22Rv1 (cell line): ENCODE results near the gene PTCD1.
A peak's percentile ranks its signal among the peaks of the same experiment; 100 is the strongest.

ENCODE experiments used
- H3K27ac ChIP-seq: fragments of 450-650 bp; 2 replicates; pipeline ENCODE4 v1.5.1; 2017
- ZFX ChIP-seq: fragments of 450-650 bp; IDR thresholded peaks from 2 replicates; pipeline ENCODE4 v1.6.1; 2017; ENCODE audit warnings: antibody characterized with exemption, borderline replicate concordance
- TF ChIP-seq, protein P1 (sequence below): fragments of 450-650 bp; IDR thresholded peaks from 2 replicates; pipeline ENCODE4 v1.5.1; 2017; ENCODE audit warnings: mild to moderate bottlenecking

PTCD1 gene

DNA sequence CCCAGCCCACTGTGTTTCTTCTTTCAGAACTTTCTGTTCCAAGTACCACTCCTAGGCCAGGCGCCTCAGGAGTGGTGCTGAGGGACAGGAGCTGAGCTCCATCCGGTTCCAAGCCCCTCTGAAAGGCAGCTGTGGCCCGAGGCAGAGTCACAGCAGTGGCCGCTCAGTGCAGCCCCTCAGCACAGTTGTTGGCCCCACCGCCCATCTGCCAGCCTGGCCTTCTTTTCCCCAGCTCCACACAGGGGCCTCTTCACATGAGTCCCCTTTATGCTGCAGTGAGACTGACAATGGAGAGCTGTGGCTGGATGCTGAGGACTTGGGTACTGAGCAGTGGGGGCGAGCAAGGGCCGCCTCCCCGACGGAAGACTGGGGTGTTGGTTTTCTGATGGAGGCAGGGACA lies 20.3 kb downstream of the PTCD1 start:
- H3K27ac ChIP-seq, result peak overlapping the region; percentile 53
- TF ChIP-seq, protein P1, sequence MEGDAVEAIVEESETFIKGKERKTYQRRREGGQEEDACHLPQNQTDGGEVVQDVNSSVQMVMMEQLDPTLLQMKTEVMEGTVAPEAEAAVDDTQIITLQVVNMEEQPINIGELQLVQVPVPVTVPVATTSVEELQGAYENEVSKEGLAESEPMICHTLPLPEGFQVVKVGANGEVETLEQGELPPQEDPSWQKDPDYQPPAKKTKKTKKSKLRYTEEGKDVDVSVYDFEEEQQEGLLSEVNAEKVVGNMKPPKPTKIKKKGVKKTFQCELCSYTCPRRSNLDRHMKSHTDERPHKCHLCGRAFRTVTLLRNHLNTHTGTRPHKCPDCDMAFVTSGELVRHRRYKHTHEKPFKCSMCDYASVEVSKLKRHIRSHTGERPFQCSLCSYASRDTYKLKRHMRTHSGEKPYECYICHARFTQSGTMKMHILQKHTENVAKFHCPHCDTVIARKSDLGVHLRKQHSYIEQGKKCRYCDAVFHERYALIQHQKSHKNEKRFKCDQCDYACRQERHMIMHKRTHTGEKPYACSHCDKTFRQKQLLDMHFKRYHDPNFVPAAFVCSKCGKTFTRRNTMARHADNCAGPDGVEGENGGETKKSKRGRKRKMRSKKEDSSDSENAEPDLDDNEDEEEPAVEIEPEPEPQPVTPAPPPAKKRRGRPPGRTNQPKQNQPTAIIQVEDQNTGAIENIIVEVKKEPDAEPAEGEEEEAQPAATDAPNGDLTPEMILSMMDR, result no peak
- no peak for TF ChIP-seq ZFX

DNA sequence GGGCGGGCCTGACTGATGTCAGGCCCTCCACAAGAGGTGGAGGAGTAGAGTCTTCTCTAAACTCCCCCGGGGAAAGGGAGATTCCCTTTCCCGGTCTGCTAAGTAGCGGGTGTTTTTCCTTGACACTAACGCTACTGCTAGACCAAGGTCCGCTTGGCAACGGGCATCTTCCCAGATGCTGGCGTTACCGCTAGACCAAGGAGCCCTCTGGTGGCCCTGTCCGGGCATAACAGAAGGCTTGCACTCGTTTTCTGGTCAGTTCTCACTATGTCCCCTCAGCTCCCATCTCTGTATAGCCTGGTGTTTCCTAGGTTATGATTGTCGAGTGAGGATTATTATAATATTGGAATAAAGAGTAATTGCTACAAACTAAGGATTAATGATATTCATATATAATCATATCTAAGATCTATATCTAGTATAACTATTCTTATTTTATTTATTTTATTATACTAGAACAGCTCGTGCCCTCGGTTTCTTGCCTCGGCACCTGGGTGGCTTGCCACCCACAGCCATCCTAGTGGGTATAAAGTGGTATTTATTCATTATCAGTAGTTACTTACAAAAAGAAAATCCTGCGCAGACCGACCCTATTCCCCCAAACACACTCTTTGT lies 23.0 kb downstream of the PTCD1 start:
- TF ChIP-seq, protein P1, result peak; percentile 92
- peak overlapping the region; percentile 53 for H3K27ac ChIP-seq

DNA sequence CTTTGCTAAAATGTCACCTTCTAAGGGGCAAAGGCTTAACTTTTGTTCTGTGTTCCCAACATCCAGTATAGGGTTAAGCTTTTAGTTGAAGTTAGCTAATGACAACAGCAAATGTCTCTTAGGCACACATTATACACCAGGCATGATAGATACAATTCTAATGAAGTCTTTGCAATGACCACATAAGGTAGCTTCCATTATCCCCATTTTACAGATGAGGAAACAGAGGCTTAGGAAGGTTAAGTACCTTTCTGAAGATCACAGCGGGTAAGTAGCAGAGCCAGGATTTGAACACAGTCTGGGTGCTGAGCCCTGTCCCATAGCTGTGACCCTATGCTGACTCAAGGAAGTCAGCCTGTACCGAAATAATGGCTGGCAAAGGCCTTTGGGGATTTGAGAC lies 28.0 kb downstream of the PTCD1 start:
- peak overlapping the region; percentile 96; the same call in 1 of the 2 replicates for H3K27ac ChIP-seq
- TF ChIP-seq ZFX, result no peak
- TF ChIP-seq, protein P1, result no peak

DNA sequence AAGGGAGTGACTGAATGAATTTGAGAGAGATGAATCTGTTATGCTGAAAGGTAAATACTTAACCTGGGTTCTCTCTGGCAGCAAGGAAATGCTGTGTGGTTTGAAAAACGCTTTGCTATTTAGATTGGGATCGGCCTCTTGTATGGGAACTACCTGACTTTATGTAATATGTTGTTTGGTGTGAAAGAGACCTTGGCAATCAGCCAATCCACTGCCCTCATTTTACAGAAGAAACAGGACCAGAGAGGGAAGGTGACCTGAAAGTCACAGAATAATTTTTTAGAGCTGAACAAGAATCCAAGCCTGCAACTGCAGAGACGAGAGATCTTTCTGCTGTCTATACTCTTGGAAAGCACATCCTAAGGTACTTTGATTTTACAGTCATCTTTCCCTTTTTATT lies 28.8 kb downstream of the PTCD1 start:
- TF ChIP-seq, protein P1, result no peak
- TF ChIP-seq ZFX, result no peak
- peak overlapping the region; percentile 96 for H3K27ac ChIP-seq

DNA sequence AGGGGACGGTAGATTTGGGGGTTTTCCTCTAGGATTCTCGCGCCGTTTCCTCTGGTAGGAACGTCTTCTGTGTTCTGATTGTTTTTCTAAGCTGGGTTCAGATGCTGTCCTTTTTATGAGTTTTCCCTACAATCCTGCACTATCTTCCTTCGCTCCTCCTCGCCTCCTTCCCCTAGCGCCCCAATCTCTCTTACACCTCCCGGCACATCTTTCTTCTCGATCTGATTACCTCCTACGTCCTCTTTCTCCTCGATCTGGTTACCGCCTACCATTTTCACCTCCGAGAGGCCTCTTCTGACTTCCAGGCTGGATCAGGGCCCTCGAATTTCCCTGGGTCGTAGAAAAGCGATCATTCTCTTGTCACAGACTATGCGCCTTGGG lies 29.4 kb downstream of the PTCD1 start:
- peak overlapping the region; percentile 96 for H3K27ac ChIP-seq
- TF ChIP-seq ZFX, result no peak
- TF ChIP-seq, protein P1, result no peak

DNA sequence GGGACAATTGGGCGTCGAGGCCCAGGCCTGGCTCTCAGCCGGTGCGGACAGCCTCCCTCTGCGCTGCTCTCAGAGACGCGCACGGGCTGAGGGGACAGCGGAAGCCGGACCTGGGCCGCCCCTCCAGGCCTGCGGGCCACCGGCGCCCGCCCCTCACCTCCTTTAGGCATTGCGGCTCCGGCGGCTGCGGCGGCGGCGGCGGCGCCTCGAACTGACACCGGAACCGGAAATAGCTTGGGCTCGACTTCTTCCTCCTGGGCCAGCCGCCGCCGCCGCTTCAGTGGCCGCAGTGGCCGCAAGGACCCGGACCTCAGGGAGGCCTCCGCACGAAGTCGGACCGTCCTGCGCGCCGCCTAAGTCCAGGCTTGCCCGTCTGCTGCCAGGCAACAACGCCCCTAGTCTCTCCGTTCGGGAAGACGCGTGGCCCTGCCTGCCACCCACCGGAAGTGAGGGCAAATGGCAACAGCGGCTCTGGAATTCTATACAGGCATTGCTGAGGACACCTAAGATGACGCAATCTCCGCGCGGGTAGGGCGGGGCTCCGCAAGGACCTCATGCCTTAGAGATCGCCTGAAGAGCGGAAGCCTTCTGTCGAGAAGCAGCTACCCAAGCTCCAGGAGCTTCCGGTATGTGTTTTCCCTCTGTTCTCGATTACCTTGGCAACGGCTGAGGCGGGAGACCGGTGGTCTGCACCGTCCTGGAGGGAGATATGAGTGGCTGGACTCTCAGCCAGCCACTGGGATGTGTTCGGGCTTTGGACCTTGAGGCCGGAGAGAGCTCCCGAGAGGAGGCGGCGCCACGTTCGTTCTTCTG lies 30.0 kb downstream of the PTCD1 start, which contains the start of the genes BUD31 and PDAP1:
Gene BUD31 (plus strand): TSS at position 591 of the 813 bp plus-strand sequence. CDS start 2,124 bp downstream, outside the sequence.
Gene PDAP1 (minus strand): TSS at position 219 of the 813 bp plus-strand sequence. CDS start 49 bp downstream, at position 170.
- peak within 1 kb of the TSS; percentile 96 for H3K27ac ChIP-seq
- no peak for TF ChIP-seq ZFX
- TF ChIP-seq, protein P1, result no peak

DNA sequence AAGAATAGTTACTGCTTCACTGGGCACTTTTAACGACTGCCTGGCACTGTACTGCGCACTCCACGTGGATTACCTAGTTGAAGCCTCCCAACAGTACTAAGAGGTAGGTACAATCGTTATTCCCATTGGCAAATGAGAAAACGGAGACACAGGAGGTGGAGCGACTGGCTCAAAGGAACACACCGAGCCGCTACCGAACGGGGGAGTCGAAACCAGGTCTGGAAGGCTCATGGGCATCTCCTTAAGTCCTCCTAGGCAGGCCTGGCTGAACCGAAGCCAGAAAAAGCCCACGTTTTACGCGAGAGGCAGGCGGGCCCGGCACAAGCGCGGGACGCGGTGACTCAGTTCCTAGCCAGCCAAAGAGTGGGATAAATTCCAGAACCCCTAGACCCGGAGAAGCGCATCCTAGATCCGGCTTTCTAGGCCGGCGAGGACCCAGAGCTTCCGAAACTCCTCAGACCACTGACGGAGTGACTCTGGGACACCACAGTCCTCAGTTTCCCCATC lies 30.7 kb downstream of the PTCD1 start:
- TF ChIP-seq, protein P1, result no peak
- no peak for TF ChIP-seq ZFX
- peak overlapping the region; percentile 96 for H3K27ac ChIP-seq
